NCI-H1930 (cell line): ENCODE results near the gene MAP3K12.
"Not testable (repeated sequence)": the region's sequence is repeated elsewhere in the genome, so short reads cannot be mapped to it uniquely, and the experiment has no call there.

Experiments used
- DNase-seq, 2 experiments: peaks; one replicate each; lab custom pipeline; 2025; lab: John Stamatoyannopoulos, UW

MAP3K12 gene, protein sequence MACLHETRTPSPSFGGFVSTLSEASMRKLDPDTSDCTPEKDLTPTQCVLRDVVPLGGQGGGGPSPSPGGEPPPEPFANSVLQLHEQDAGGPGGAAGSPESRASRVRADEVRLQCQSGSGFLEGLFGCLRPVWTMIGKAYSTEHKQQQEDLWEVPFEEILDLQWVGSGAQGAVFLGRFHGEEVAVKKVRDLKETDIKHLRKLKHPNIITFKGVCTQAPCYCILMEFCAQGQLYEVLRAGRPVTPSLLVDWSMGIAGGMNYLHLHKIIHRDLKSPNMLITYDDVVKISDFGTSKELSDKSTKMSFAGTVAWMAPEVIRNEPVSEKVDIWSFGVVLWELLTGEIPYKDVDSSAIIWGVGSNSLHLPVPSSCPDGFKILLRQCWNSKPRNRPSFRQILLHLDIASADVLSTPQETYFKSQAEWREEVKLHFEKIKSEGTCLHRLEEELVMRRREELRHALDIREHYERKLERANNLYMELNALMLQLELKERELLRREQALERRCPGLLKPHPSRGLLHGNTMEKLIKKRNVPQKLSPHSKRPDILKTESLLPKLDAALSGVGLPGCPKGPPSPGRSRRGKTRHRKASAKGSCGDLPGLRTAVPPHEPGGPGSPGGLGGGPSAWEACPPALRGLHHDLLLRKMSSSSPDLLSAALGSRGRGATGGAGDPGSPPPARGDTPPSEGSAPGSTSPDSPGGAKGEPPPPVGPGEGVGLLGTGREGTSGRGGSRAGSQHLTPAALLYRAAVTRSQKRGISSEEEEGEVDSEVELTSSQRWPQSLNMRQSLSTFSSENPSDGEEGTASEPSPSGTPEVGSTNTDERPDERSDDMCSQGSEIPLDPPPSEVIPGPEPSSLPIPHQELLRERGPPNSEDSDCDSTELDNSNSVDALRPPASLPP

DNA sequence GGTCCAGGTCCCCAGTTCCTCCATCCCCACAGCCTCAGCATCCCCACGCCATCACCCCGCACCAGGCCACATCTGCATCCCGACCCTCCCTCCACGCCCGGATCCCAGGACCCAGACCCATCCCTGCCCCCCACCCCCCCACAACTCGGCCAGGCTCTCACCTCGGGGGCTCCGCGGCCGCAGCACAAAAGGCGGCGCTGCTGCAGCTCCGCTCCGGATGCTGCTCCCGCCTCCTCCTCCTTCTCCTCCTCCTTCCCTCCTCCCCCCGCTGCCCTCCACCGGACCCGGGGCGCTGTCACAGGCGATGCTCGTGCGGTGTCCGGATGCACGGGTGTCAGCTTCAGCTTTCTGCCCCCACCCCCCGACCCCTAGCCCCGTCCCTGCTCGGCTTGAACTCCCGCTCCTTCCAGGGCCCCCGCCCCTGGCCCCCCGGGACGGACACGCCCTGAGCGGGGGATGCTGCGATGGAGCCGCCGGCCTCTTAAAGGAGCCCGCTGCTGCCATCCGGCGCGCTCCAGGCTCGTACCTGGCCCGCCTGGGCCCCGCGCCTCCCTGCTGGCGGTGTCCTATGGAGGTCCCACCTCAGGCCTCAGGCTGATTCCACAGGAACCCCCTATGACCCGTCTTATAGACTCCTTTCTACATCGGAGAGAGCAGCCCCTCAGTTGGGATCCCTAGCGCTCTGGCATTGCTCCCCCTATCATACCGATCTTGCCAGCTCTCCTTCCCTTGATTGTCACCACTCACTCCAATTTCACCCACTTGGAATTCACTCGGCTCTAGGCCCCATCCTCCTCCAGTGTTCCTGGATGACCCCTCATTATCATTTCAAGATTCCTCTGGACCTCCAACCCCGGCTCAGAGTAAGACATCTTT is at the start of gene MAP3K12:
MAP3K12 (minus strand) TSS at position 193 of the 876 bp plus-strand sequence. CDS start 12,067 bp downstream, outside the sequence.
- peak; percentile 41 to 72 for DNase-seq

DNA sequence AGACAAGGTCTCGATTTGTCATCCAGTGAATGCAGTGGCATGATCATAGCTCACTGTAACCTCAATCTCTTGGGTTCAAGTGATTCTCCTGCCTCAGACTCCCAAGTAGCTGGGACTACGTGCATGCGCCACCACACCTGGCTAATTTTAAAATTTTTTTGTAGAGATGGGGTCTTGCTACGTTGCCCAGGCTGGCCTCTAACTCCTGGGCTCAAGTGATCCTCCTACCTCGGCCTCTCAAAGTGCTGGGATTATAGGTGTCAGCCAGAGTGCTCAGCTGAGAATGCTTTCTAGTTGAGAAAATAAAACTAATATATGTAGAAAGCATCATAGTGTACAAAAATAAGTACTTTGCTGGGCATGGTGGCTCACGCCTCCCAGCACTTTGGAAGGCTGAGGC is 49.1 kb upstream of the MAP3K12 start:
- DNase-seq: not testable (repeated sequence)

DNA sequence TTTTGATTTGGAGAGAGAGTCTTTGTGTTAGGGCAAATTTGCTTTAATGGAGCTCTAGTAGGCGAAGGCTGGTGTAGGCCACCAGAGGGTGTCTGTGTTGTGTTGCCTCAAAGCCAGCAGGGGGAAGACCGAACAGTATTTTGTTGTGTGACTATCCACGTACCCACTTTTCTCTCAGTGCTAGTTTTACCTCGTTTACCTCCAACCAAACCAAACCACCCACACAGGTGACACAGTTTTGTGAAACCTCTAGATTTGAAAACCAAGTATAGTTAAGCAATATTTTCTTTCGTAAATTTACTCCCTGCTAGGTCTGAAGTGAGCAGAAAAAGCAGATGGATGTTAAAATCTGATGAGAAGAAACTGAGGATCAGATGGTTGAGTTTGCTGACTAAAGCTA is 44.3 kb upstream of the MAP3K12 start:
- DNase-seq: peak; percentile 53

DNA sequence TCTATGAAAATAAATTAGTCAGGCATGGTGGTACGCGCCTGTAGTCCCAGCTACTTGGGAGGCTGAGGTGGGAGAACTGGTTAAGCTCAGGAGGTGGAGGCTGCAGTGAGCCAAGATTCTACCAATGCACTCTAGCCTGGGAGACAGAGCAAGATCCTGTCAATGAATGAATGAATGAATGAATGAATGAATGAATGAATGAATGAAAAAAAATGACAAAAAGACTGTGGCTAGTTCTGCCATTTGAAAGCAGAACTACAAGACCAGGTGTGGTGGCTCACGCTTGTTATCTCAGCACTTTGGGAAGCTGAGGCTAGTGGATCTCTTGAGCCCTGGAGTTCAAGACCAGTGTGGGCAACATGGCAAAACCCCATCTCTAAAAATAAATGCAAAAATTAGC is 40.3 kb upstream of the MAP3K12 start:
- DNase-seq: no peak

DNA sequence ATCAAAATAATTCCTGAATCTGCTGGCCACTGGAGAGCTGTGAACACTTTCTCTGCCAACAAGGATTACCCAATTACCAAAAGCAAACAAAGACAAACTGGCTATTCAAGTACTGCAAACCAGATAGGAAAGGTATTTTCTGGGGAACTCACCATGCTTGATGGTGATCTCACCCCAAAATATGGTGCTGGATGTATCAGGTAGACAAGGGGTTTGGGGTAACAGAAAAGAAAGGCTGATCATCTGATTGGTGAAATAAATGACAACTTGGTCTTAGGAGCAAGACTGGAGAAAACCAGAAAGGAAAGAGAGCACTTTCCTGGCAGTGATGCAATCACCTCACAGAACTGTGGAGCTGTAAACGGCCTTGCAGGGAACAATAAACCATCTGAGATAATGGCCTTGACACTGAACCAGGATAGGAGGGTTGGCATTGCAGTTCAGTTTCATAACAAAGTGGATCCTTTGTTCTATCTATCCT is 39.0 kb upstream of the MAP3K12 start:
- DNase-seq: peak; percentile 25 to 68

DNA sequence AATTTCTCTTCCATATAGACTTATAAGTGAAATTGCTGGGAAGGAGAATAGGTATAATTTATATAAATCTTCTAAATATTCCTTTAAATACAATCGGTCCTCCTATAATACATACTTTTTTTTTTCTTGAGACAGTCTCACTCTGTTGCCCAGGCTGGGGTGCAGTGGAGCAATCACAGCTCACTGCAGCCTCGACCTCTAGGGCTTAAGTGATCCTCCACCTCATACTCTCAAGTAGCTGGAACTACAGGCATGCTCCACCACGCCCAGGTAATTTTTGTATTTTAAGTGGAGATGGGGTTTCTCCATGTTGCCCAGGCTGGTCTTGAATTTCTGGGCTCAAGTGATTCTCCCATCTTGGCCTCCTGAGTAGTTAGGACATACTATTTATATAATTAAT is 37.7 kb upstream of the MAP3K12 start:
- DNase-seq: no peak

DNA sequence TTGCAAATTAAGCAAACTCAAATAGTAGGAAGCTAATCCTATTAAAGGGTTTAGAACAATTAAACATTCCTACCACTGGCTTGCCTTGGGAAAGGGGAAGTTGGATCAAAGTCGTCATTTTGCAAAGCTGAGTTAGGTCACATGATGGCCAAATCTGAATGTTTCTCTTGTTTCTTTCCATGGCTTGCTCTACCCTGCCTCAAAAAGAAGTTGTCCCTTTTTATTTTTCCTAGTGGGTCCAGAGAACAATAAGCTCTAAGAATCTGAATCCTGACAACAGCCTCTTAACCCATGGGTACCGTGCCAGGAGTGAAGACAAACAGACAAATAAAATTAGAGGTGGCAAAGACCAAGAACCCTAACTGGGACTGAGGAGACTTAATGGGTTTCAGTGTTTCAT is 34.2 kb upstream of the MAP3K12 start:
- DNase-seq: no peak

DNA sequence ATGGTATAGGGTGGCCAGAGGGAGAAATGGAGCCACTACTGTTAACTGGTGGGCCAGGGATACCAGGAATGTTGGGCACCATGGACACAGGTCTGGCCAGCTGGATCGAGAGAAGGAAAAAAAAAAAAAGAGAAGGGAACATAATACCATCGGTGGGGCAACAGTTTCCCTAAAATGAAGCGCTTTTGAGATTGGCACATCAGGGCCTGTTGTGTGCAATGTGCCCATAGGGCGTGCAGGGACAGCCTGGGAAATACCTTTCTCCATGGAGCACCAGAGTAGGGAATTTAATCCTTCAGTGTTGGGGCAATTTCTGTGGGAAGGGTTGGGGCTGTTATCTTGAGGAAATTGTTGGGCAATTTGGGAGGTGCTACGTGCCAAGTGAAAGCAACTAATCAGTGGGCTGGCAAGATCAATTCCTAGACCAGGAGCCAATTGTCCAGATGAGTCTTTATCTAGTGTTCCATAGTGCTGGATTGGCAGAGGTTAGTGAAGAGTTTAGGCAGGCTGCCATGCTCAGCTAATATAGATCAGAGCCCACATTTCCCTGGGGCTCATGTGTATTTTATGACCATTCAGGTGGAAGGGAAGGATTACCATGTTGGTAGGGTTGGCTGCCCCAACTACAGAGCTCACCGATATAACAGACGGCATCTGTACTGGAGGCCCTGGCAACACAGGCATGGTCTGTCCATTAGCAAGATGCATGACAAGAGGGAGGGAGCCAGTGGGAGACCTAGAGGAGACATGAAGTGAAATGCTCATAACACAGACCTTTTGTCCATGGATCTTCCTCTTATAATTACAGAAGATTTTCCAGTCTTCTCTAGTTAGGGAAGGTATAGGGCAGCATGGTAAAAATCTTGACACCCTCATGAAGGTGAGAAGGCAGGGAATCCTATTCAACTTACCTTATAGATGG is 33.5 kb upstream of the MAP3K12 start:
- DNase-seq: no peak

DNA sequence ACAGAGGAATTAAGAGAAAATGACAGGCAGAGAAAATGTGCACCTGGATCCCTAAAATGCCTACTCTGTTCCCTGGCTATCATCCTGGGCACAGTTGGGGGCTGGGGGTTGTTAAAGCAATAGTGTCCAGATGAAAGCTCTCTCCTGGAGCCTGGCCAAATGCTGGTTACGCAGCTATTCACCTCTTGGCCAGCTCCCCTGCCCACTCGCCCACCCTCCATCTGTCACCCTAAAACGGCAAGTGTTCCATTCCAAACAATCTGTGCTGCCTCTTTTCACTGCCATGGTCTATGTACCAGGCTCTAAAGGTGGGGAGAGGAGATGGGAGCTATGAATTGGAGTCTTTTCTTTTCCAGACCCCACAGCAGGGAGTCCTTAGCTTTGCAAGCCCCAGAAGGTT is 32.8 kb upstream of the MAP3K12 start:
- no peak for DNase-seq

DNA sequence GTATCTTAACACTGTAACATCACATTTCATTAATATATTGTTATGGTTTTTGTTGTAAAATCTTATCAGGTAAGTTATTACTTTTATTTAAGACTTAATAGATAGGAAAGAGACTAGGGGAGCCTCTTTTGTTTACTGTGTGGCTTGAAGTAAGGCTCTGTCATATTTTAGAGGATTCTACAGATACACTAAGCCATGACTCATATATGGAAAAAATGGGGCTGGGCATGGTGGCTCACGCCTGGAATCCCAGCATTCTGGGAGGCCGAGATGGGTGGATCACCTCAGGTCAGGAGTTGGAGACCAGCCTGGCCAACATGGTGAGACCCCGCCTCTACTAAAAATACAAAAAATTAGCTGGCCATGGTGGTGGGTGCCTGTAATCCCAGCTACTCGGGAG is 31.7 kb upstream of the MAP3K12 start:
- no peak for DNase-seq

DNA sequence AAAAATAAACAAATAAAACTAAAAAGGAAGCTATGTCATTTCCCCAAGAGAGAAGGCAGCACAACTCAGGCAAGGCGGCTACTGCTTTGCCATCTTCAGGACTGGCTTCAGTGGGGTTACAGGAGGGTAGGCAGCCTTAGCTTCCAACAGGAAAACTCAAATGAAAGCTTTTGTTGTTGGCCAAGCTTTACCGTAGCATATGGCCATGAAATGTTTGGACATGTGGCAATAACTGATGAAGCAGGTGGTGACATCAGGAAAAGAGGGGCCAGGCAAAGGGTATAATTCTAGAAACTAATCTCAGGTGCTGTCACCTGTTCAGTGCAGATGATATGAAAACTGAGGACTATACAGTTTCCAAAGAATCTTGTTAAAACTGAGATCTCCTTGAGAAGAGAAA is 30.8 kb upstream of the MAP3K12 start:
- DNase-seq: no peak

DNA sequence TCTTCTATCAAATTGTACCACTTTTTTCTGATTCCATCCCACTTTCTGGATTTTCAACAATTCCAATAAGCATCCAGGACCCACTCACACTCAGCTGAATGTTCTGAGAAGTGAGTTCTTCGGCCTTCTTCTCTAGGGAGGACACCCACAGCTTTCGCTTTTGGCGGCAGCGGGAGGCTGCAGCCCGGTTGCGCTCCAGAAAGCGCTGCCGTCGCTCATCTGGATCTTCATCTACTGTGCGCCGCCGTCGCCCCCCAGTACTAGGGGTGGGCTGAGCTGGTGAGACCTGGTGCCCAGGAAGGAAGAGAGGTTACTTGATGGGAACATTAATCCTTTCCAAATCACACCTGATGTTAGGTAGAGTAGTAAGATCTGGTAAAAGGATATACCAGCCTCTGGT is 25.2 kb upstream of the MAP3K12 start:
- DNase-seq: no peak

DNA sequence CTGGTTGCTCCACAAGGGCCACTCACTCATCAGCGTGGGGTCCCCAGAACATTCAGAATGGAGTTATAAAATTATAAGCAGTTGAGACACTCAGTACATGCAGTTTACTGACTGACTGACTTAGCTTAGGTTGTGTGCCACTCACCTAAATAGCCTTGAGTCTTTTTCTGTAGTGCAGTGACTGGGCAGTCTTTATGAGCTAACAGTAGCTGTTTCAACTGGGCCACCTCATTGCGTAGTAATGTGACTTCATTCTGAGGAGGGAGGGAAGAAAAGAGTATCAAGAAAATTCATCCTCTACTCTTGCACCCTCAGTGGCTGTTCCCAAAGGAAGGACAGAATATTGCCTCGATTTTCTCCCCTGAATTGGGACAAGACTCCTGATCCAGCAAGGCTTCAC is 23.9 kb upstream of the MAP3K12 start:
- DNase-seq: no peak

DNA sequence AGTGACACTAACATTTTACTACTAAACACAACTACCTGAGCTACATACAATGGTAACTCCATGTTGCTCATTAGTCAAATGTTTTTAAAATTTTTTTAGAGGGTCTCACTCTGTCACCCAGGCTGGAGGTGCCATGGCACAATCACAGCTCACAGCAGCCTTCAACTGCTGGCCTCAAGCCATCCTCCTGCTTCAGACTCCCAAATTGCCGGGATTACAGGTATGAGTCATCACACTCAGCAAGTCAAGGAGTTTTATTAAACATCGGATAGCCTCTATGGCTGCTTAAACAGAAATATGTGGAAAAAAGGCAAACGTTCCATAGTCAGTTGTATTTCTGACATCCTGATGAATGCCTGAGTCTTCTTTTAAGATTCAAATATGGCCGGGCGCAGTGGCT is 19.1 kb upstream of the MAP3K12 start:
- no peak for DNase-seq

DNA sequence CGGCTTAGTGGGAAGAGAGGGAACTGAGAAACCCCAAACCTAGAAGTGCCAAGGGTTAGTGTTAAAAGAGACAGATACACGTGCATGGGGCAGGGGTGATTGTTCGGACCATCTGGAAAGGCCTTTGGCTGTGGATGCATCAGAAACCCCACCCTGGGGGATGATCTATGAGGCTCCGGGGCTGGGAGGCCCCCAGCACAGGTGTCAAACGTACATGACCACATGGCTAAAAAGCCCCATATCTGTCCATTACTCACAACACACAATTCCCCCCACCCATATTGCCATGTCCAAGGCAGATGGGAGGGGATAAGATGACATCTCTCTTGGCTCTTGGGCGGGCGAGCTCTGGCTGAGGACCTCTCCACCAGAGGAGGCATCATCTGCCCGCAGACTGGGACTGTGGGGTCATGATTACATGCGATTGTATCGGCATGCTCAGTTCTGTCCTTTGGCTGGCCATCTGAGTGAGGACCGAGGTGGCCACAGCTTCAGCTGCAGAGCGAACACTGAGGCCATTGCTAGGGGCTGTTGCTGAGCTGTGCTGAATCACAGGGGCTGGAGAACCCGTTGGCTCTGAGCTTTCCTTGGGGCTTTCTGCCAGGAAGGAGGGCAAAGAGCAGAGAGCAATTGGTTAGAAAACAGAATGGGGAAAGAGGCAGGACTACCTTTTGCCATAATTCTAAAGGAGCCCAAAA is 17.6 kb upstream of the MAP3K12 start:
- no peak for DNase-seq

DNA sequence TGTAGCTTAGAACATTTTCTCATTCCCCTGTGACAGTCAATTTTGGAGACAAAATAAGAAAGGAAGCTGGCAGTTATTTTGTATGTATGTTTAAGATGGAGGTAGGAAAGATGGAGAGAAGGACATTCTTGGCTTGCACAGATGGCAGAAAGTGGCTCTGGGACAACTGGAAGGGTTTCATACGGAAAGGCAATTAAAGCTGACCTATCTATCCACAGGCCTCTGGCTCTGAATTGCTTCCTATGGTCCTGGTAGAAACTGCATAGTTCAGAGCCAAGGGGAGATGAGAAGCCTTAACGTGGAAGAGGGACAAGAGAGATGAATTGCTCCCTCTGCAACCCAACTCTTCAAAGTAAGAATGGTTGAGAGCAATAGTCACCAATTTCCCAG is 16.0 kb upstream of the MAP3K12 start:
- DNase-seq: no peak

DNA sequence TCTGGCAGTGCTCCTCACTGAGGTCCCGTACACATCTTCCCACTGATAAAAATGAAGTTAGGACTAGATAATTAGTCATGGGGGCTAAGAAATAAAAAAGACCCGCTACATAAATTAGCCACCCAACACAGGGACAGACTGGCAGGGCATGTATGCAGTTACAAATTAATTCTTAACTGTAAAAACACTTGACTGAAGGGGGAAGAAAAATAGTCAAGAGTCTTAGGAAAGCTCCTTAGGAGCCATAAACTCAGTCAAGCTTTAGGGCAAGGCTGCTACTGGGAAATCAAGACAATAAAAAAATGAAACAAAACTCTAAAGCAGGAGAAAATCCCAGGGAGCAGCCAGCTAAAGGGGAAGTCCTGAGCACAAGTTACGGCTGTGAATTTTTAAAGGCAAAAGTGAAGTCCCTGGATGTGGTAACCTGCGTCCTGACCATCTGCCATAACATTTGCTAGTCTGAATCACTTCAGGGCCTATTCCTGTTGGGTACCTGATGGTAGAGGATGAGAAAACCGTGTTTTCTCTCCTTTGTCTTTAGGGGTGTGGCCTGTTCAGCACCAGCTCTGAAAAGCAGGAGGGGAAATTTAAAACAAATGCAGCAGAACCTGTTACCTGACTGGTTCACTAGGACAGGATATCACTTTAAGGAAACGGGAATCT is 15.5 kb upstream of the MAP3K12 start:
- no peak for DNase-seq

DNA sequence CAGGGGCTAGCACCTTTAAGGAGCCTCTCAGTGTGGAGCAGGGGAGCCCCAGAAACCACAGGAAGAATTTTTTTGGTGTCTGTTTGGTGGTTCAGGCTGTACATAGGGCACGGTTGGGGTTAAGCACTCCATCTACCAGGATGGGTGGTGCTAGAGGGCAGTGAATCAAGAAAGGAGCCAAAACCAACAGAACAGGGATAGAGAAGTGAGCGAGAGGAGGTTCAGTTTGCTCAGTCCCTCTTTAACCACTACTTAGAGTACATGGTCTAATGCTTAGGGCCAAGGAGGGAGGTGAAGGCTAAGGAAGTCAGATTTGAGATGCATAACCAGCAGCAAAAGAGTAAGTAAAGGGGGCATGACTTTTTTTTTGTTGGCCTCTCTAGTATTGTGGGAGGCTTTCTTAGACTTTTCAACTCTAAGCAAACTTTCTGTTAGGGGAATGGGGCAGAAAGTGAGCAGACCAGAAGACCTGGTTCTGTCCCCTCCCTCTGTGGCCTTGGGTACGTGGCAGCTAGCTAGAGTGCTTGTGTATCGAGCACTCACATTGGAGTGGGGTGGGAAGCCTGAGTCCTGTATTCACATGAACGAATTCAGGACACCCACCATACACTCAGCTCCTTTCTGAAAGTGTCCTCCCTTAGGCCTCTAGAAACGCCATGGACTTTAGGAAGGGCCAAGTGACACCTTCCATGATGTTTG is 14.6 kb upstream of the MAP3K12 start:
- DNase-seq: no peak

DNA sequence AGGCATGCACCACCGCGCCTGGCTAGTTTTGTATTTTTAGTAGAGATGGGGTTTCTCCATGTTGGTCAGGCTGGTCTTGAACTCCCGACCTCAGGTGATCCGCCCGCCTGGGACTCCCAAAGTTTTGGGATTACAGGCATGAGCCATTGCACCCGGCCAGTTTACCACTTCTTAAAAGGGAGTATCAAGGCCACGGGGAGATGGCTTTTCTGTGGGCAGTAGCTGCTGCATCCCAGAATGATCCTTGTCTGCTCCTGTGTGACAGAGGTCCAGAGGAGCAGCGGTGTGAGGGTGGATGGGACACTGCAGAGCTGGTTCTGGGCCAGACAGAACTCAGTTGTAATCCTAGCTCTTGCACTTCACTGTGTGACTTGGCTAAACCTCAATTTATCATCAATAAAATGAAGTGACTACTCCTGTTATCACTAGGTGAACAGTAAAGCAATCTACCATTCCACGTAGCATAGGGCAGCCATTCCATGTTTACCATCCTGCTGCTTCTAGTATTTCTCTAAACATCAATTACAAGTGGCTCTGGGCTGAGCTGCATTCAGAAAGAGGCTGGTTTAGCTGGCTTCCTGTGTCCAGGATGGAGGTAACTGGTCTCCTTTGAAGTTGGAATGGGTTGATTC is 11.0 kb upstream of the MAP3K12 start:
- no peak for DNase-seq
